NCI-H2029 treated with DMSO at 0.1 percent for 48 hours (cell line): ENCODE results near the gene GP1BB.

Experiments
- DNase-seq: peaks from one replicate; lab custom pipeline; 2025; lab: John Stamatoyannopoulos, UW

The GP1BB gene

GRCh38 chr22:19756288-19757128 is 33.2 kb downstream of the GP1BB start:
- peak; percentile 9 for DNase-seq

DNA sequence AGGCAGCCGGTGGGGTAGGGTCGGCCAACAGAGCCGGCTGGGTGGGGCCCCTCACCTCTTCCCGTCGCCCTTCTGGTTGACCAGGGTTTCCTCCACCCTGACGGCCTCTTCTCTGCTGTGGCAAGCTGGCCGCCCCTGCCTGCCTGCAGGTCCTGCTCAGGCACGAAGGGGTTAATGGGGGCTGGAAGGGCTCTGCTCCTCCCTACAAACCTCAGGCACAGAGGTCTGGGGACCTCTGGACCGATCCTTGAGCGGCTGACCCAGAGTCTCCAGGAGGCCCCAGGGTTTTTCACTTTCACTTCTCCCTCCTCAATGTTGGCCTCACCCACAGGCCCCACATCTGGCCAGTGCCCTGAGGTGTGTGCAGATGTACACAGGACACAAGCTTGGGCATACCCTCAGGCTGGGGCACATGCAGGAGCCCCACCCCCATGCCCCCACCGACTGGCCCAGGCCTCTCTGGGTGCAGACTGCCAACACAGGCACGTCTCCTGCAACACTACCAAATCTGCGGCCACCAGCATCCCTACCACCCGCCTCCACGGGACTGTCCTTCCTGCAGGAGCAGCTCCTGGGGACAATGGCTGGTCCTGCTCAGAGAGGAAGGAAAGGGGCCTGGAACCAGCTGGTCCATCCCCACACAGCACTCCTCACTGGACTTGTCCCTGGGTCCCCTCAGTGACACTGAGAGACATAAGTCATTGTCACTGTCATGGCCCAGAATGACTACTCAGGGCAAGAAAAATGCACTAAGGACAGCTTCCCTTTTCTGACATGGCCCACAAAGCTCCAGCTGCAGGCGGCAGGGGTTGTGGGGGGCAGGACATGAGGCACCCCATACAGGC is 34.0 kb downstream of the GP1BB start:
- no peak for DNase-seq

GRCh38 chr22:19757985-19758895 is 34.9 kb downstream of the GP1BB start:
- DNase-seq: no peak

DNA sequence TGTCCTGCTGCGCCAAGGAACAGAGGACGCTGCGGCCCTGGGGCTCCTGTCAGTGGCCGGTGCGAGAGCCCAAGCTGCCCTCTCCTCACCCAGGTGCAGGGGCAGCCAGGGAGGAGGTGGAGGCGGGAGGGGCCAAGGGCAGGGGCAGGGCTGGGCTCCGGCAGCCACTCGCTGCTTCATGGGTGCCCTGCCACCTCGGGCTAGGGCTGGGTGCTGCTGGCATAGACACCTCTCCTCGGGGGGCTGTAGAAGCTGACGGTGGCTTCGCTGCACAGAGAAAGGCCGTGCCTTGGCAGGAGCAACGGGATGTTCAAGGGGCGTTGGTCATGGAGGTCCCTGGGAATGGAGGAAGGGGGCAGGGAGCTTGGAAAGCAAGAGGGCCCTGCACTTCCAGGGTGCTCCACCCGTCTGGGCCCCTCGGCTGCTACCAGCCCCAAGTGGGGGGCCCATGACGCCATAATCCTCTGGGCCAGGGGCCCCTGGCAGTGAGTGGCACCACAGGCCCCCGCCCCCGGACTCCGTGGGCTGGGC is 35.6 kb downstream of the GP1BB start:
- no peak for DNase-seq

- DNase-seq: no peak
Observed at GRCh38 chr22:19759427-19760057, 36.2 kb downstream of the GP1BB start.

GRCh38 chr22:19760058-19760950 is 37.0 kb downstream of the GP1BB start, which contains the start of gene TBX1:
TSS of gene TBX1 (plus strand) at chr22:19760778. CDS start at chr22:19760844, 66 bp downstream.
- DNase-seq: no peak

DNA sequence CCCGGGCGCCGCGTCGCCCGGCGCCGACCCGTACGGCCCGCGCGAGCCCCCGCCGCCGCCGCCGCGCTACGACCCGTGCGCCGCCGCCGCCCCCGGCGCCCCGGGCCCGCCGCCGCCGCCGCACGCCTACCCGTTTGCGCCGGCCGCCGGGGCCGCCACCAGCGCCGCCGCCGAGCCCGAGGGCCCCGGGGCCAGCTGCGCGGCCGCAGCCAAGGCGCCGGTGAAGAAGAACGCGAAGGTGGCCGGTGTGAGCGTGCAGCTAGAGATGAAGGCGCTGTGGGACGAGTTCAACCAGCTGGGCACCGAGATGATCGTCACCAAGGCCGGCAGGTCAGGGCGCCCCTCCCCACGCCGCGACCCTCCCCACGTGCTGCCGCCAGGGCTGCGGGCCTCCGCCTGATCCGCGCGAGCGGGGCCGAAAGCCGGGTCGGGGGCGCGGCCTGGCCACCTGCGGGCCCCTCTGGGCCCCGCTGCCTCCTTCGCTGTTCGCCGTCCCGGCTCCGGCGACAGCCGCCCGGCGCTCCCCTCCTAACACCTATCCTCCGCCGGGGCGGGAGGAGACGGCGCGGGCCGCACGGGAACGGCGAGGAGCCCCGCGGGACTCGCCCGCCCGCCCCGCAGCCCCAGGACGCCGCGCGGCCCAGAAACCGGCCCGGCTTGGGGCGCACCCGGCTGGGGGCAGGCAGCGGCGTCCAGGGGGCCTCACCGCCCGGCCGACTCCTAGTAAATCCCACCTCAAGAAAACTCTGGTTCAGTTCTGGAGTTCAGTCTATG is 37.8 kb downstream of the GP1BB start:
- DNase-seq: no peak

DNA sequence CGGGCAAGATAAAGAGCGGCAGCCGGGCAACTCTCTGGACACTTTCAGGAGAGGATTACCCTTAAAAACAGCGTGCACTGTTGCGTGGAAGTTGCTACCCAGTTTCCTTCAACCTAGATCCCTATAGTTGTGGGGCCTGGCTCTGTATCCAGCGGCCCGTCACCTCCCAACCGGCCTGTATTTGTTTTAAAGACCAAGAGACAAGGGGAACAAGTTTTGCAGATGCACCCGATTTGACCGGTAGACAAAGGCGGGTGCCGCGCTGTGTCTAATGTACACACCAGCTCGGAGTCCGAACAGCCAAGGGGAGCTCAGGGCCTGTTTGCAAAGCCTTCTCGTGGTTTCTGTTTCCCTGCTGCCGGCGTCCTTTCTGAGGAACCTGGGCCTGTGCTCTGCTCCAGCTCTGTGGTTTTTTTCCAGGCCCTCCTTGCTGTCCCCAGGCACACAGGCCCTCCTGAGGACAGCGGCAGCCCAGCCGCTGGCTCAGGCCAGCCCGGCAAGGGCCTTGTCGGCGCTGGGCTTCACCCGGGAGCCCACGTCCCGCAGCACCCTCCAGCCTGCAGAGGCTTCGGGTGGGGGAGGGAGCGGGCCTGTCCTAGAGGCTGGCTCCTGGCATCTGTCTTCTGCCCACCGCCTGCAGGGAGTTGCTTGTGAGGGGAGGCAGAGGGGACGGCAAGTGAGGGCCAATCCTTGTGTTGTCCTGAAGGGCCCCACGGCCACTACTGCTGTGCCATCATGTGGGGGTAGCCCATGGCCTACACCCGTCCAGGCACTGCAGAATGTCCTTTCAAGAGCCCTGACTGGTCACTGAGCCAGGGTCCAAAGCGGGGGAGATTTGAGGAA is 38.6 kb downstream of the GP1BB start:
- no peak for DNase-seq

GRCh38 chr22:19762568-19763457 is 39.5 kb downstream of the GP1BB start:
- no peak for DNase-seq

DNA sequence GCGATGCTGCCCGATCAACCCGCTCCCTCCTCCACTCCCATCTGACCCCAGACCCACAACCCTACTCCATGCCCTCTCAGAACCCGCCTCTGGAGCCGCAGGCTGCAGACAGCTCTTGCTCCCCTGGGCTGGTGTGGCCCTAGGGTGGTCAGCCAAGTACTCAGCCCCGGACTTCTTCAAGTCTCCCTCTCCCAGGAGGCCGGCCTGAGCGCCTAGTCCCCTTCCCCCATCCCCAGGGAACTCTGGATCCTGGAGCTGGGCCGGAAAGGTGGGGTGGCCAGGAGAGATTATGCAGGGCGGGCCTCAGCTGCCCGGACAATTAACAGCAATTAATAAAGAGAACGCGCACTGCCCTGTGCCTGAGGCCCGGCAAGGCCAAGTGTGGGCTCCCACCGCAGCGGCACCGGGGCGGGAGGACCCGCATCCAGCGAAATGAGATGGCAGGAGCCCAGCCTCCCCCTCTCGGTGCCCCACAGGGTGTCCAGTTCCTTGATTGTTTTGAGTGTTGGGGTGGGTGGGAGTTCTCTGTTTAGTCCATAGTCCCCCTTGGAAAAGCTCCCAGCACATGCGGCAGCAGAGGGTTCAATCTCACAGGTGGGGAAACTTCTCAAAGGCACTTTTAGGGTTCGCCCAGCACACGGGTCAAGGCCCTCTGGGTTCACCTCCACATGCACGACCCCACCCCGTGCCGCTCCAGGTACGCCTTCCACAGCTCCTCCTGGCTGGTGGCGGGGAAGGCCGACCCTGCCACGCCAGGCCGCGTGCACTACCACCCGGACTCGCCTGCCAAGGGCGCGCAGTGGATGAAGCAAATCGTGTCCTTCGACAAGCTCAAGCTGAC is 40.3 kb downstream of the GP1BB start:
- DNase-seq: no peak

DNA sequence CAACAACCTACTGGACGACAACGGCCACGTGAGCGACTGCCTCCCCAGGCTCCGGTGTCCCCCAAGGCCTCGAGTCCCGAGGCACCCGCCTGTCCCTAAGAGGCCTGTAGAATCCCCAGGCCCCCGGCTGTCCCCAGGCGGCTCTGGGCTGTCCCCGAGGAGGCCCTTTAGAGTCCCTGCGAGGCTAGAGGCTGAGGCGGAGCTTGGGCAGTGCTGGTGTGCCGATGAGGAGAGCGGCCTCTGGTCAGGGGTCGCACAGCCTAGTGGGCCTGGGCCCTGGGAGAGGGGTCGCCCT is 40.9 kb downstream of the GP1BB start:
- DNase-seq: no peak

GRCh38 chr22:19764636-19765476 is 41.5 kb downstream of the GP1BB start:
- no peak for DNase-seq

- DNase-seq: no peak
Observed at GRCh38 chr22:19765477-19766239, 42.3 kb downstream of the GP1BB start.

DNA sequence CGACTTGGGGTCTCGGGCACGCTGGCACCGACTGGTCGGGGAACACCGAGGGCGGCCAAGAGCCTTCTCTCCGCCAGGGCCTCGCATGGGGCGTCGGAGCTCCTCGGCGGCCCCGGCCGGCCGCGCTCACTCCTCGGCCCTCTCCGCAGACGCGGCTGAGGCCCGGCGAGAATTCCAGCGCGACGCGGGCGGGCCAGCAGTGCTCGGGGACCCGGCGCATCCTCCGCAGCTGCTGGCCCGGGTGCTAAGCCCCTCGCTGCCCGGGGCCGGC is 42.8 kb downstream of the GP1BB start:
- no peak for DNase-seq
